HG03571 (cell line): ENCODE results near the gene MLLT3.
A peak's percentile ranks its signal among the peaks of the same experiment; 100 is the strongest.

Source experiments
- ATAC-seq: cut with Tn5 transposase; IDR thresholded peaks from one replicate; pipeline ENCODE4 v1.9.1; 2021; ENCODE audit not compliant: unreplicated experiment

Gene MLLT3

DNA sequence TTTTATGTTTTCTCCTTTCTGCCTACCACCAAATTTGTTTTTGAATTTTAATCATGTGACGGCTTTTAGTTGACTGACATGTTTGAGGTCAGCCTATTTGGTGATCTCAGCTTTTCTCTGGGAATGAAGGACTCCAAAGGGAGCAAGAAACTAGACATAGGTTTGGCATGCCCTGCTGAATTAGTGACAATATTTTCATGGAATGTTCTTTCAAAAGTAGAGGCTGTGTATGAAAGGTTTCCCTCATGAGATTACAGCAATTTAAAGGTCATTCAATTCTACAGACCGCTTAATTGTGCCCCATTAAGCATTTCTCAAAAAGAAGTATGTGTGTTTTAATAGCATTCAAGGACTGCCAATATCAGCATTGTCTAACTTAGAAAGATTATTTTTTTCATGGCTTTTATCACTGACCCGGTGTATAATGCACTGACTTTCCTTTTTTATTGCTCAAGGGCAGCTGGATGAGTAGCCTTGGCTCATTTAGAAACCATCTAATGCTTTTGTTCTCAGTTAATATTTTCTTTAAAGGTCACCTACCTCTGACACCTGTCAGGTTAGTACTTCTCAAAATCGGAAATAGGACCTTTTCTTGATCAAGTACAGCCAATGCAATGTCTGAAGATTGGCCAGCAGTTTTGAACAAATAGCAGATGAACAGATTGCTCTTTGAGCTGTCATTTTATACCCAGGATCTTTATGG lies 8.1 kb upstream of the MLLT3 start:
- no peak for ATAC-seq

DNA sequence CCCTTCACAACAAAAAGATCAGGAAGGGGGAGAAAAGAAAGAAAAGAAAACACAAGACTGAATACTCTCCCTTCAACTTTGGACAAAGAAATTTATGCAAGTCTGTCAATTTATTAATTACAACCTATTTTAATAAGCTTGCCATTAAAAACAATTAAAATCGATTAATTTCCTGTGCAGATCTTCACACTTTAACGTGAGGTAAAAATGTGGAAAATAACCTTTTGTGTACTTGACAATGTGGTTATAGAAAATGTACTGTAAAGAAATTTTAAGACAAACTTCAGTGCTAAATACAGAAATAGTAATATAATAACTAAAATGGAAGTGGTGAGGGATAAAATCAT lies 2.7 kb upstream of the MLLT3 start:
- no peak for ATAC-seq

DNA sequence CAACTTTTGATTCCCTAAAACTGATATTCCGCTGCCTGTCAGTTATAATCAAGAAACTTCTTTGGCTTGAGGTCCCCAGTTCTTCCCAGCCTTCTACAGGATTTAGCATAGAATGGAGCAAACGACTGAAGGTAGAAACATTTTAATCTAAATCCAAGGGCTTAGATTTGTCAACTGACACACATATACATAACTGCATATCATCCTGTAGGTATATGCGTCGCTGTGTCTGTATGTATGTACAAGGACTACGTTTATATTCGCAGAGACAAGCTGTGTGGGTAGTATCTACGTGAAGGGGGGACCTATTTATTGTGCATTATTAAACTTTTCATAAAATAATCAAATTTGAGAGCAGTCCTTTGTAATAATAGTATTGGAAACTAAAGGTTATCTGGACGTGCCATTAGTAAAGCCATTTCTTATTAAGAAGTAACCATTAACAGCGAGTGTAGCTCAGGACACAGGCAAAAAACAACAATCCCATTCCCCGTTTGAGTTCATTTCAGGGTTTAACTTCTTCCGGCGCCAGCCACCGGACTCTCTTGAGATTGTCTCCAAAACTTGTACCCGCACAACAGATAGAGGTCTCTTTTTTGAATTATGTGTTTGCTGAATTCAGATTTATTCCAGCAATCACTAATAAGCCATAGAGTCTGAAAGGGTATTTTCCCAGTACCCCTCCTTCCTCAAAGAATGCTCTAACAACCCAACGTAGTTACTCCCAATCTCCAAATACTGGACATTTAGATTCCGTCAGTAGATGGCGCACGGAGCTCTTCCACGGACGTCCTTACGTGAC lies 2.1 kb upstream of the MLLT3 start:
- ATAC-seq: no peak

DNA sequence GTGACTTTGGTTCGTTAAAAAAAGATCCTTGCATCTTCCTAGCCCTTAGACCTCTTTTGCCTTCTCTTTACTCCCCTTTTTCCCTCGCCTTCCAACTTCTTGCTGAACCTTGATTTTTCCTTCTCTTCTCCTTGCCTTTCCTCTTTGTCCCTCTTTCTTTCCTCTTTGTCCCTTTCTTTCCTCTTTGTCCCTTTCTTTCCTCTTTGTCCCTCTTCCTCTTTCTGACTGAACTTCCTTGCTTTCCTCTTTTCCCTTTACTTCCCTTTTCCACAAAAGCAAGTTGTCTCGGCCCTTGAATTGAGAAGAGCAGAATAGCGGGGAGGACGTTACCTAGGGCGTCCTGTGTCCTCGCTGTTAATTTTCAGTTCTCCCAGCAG lies 1.4 kb upstream of the MLLT3 start:
- no peak for ATAC-seq

DNA sequence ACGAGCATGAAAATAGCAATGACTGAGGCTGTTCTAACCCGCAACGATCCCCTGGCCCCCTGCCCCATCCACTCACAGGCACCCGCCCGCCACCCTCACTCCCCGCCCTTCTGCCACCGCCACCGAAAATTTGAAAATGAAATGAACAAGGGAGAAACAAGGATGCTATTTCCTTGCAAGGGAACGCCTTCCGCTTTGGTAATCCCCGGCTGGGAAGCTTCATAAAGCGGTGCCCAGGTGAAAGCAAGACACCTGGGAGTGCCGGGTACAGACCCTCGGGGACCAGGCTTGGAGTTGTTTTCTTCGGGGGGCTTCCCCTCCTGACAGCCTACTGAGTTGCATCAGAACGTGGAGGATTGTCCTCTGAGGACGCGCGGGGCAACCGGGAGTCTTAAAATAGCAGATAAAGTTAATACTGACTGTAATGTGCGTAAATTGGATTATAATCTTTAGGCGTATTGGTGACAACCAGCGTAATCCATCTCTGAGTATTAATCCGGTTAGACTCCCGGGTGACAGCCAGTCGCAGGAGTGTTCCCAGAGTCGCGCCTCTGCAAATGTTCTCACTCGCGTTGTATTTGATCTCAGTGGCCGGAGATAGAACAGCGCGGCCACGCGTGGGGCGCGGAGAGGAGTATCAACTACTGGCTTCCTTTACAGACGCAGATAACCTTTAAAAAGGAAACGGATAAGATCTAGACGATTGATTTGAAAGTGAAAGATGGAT lies 885 bp upstream of the MLLT3 start:
- peak; percentile 23 for ATAC-seq

DNA sequence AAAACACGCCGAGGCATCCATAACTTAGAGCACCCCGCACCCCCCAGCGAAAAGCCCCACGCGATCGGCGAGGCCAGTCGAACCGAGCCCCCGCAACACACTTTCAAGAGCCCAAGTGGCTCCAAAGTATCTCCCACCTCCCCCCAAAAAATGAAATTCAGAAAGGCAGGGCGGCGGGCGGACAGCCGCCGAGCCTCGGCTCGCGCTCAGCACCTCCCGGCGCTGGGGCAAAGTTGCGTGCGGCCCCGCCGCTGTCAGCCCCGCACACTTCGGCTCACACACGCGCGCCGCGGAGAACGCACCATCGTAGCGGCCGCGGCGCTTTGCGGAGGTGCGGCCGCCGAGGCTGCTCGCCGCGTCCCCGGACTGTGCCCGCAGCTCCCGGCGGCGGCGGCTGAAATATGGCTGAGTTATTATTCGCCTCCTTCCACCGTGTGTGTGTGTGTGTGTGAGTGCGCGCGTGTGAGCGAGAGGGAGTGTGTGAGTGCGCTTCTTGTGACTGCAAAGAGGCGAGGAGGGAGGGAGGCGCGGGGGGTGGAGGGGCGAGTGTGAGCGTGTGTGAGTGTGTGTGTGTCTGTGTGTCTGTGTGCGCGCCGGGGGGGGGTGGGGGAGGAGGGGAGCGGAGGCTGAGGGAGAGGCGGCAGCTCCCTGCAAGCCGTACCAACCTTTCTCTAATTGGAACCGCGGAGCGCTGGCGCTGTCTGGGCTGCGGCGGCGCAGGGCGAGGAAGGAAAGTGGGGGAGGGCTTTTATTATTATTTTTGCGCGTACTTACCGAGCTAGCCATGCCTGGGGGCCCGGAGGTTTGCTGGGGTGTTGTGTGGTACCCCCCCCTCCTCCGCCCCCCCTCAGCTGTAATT lies 599 bp downstream of the MLLT3 start:
- ATAC-seq: no peak

DNA sequence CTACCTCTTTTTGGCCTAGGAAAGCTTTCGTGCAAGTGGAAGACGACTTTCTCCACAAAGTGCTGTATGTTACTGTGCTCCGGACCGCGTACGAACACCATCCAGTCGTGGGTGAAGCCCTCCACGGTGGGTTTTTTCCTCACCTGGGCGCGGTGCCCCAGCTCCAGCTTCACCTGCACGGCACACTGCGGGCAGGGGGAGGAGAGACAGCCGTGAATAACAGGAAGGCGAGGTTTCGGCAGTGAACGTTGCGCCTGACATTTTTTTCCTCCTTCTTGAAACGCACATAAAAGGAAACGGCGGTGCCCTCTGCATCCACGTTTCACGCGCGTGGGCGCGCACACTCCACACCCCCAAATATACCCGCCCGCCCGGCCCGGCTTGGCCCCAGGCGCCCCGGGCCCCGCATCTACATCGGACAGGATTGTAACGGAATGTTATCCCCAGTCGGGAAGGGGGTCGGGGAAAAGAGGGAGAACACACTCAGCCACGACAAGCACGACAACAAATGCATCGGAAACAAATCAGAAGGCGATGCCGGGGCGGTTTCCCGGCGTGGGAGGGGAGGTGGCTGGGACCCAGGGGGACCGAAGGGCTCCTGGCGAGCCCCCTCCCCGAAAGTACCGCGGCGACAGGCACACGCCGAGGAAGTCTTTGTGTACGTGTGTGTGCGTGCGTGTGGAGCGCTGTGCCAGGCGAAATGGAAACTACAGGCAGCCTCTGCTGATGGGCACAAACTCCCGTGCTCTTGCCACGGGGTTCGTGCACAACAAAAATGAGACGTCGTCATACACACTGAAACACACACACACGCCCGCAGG lies 1.4 kb downstream of the MLLT3 start:
- ATAC-seq: no peak

DNA sequence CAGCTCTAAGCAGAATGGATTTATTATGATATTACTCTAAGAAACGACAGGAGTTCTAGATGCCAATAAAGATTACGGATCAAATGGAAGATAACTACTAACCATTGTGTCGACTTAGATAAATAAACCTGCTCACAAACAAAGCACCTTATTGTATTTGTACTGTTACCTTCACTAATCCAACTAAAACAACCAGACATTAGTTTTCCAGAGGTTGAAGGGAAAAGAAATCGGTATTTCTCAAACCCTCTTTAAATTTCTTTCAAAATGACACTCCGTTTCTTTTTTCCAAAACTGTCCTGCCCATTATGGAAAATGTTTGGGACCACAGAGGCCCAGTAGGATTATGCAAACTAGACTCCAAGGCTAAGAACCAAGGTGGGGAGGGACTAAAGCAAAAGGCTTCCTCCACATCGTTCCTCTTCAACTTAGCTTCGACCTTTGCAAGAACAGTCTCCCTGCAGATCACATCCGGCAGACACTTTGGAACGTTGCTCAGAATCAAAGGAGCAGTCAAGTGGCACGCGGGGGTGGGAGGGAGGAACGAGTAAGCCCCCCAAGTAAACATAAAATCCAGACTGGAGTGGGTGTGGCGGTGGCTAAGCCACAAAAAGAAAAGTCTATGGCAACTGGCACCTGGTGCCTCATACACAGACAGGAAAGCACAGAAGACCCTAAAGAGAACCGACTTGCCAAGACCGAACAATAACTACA lies 2.7 kb downstream of the MLLT3 start:
- no peak for ATAC-seq

DNA sequence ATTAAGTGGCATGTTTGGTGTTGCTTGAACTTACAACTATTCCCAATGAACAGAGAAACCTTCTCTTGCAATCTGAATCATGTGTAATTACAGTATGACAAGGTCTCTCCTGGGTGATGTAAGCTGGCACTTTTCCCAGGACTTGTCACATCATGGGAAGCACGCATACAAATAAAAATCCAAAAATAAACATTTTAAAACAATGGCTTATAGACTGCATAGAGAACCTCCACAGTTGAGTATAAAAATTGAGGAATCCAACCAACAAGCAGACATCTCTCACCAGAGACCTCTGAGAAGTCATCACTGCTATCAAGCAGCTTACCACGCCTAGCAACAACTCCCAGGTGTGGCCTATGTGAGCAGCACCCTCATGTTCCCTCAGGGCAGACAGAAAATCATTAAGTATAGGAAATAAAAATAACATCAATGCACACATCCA lies 3.9 kb downstream of the MLLT3 start:
- no peak for ATAC-seq

DNA sequence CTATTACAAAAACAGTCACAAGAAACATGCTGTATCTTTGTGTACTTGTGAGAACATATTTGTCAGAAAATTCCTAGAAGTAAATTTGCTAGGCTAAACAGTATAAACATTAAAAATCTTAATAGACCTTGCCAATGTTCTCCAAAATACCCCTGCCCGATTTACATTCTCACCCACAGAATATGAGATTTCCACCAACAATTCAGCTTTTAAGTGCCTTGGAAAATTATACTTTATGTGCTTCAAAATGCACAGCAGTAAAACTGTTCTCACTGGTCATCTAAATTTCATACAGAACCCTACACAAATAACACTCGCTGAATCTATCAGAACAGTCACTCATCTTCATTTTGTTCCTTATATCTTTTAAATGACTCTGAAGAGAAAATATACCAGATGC lies 5.5 kb downstream of the MLLT3 start:
- no peak for ATAC-seq

DNA sequence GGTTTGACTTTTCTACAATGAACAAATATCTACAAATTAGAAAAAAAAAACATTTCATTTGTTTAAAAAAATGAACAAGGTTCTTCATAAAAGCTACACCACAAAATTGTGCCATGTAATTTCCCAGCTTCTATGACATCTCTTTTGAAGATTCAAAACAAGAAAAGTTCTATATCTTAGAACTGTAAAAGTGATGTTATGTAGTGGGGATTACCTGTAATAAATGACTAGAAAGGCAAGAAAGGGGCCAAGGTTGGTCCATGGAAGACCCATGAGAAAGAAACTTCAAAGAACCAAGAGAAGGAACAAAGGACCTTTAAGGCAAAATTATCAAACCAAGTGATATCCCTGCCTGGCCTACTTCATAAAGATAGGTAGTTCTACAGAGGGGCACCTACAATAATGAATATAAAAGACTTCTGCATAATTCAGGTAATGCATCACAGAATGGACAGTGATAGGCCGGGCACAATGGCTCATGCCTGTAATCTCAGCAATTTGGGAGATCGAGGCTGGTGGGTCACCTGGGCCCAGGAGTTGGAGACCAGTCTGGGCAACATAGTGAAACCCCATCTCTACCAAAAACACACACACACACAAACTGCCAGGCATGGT lies 7.6 kb downstream of the MLLT3 start:
- no peak for ATAC-seq

DNA sequence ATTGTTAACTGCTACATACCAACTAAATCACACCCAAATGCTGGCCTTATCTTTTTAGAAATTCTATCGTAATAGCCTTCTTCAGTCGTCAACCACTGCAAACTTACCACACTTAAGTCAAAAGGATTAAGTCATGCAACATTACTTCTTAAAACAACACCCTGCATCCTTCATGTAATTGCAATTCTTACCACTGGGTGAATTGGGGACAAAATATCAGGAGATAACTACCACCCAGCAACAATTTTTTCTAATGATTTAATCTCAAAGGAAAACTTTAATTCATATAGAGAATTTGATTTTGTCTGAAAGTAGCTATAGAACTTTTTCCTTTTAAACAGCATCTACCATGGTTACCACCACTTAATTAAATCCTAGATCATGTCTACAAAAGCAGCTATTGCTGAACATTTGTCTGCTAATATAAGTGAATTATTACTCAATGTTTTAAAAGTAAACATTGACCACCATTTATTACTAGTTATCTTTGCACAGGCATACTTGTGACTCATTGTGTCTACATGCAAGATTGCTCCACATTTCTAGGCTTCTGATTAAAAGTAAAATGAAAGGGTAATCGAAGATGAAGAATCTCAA lies 10.5 kb downstream of the MLLT3 start:
- ATAC-seq: no peak

DNA sequence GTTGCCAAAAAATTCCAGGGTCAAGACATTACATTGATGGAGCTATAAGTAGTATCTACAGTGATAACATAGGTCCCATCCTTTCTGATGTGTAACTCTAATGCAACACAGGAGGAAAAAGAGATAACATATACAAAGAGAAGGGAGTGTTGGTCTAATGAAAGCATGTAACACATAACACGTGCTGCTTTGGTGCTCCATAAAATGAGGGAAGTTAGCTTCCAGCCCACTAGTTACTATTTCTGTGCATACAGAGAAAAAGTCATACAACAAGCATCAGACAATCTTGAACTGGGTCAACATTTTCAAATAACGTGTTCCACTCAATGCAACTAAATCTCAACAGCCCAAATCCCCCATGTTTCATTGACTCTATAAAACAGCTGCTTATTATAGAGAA lies 11.7 kb downstream of the MLLT3 start:
- no peak for ATAC-seq

DNA sequence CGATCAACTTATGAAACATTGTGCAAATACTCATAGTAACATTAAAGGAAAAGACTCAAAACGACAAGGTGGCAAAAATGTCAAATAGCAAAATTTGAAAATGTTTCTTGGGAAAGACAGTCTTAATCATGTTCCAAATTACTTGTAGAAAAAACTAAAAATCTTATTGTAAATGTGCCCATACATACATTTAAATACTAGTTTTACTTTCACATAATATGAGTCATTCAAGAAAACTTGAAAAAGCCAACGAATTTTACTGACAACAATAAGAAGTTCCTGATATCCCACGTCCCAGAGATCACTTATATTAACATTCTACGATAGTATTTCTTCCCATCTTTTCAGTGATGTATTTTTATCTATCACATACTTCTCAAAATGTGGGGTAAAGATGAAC lies 13.7 kb downstream of the MLLT3 start:
- ATAC-seq: no peak

DNA sequence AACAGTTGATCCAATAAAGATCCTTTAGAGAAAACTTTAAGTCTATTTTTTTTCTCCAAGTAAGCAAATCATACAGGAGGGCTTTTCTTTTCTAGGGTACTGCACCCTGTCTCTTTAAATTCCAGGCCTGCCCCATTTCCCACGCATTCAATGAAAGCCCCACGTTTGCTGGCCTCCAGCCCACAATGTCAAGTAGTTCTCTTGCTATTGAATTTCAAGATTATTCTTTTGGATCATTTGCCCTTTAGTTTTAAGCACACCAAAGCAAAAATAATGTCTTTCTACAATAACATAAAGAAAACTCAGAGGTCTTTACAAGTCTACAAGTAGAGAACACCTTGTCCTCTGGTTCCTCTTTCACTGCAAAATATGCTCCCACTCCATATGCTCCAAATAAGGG lies 15.6 kb downstream of the MLLT3 start:
- ATAC-seq: no peak

DNA sequence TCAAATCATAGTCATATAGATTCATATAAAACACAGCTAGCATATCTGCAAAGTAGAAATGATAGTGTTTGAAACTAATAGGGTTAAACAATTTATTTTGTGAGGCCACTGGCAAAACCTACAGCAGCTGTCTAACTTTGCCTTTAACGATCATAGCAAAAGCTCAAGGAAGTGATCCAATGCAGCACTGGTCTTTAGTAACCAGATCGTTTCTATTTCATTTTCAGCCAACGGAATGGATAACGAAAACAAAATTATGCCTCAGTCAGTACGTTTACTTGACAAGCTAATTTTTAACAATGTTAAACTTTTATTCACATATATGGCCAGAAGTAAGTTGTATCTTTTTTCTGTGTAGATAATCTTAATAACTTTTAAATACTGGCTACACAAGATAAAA lies 17.7 kb downstream of the MLLT3 start:
- peak; percentile 88 for ATAC-seq

DNA sequence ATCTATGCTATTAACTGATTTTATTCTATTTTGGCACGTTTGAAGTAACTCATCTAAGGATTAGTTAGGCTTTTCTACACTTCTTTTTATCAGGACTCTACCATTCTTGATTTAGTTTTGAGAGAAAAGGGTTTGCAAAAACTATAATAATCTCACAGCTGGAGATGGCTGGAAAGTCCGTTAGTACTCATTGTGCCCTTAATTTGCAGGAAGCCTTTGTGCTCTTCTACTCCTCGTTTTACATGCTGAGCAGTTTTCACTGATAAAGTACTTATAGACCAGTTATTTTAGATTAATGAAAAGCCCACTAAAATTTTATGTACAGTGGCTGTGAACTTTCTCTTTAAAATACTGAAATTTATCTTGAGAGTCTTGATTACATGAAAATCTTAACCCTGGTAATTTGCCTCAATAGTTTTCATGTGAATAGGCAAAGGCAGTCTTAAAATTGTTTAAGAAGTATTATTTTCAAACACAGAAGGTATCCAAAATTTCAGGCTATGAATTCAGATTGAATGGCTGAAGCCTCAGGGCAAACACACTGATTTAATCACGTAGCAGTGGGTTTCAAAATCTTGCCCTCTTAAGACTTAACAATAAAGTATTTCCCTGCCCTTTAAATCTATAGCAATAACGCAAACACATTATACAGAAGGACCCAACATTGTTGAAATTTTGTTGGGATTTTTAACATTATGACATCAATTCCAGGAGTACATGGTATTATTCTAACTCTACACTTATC lies 18.6 kb downstream of the MLLT3 start:
- ATAC-seq: no peak

DNA sequence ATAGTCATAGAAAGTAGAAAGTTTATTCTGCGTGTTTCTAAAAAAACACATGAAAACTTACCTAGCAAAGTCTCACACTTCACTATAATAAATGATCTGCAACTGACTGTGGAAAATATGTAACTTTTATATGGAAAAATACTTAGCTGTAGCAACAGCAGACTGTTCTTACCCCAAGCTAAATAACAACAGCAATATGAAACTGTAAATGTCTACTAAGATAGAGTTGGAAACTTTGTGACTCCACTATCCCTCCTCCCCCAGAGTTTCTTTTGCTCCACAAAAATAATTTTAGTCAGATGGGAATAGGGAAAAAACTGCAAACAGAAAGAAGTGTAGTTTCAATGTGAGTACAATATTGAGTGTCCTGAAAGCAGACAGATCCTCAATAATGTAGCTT lies 21.0 kb downstream of the MLLT3 start:
- no peak for ATAC-seq
